Measurements from ENCODE around the gene LDHD.

DNA sequence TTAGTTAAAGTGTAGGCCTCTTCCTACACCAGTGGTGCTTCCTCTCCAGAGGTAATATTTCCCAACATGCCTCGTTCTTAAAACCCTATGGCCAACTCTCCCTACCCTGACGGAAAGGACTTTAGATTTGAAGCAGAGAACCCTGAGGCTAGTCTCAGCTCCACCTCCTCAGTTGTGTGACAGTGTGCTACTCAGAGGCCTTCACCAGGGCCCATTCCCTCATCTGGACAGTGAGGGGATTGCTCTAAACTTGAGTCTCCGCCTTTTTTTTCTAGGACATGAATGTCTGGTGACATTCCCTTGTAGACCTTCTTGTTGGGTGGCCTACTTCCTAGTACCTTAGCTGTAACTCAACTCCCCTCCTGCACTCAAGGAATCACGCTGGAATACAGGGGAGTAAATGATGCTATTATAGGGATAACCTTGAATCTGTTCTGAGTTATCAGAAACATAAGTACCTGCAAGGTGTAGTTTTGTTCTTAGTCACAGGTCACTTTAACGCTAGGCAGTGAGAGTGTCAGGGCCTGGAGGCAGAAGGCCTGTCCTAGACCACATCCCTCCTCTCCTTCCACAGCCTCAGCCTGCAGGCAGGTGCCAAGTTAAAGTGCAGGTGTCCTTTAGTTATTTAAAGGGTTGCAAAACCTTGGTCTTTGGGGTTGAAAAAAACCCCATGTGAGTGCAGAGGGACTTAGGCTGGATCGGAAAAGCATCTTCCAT lies 26.9 kb downstream of the LDHD start:
- TF ChIP-seq POLR2AphosphoS5 (IDR thresholded peaks at IDR 0.05): no peak
- no peak for TF ChIP-seq POLR2A (IDR thresholded peaks at IDR 0.05)
- TF ChIP-seq, protein P1, sequence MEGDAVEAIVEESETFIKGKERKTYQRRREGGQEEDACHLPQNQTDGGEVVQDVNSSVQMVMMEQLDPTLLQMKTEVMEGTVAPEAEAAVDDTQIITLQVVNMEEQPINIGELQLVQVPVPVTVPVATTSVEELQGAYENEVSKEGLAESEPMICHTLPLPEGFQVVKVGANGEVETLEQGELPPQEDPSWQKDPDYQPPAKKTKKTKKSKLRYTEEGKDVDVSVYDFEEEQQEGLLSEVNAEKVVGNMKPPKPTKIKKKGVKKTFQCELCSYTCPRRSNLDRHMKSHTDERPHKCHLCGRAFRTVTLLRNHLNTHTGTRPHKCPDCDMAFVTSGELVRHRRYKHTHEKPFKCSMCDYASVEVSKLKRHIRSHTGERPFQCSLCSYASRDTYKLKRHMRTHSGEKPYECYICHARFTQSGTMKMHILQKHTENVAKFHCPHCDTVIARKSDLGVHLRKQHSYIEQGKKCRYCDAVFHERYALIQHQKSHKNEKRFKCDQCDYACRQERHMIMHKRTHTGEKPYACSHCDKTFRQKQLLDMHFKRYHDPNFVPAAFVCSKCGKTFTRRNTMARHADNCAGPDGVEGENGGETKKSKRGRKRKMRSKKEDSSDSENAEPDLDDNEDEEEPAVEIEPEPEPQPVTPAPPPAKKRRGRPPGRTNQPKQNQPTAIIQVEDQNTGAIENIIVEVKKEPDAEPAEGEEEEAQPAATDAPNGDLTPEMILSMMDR (IDR thresholded peaks at IDR 0.05): no peak
- no peak for TF ChIP-seq EP300 (IDR thresholded peaks at IDR 0.05)

All from upper lobe of left lung (tissue), 4 donors.